Activated CD8-positive, alpha-beta memory T cell treated with anti-CD3 and anti-CD28 coated beads, Interleukin-2, amount 50 U/mL, for 48 hours (primary cell): ENCODE measurements around the gene MICAL3.
"Not testable (repeated sequence)": the region's sequence is repeated elsewhere in the genome, so short reads cannot be mapped to it uniquely, and the experiment has no call there.

Experiments used
- DNase-seq: peaks from one replicate; pipeline ENCODE4 v3.0.0-alpha.2; 2020

MICAL3 gene

DNA sequence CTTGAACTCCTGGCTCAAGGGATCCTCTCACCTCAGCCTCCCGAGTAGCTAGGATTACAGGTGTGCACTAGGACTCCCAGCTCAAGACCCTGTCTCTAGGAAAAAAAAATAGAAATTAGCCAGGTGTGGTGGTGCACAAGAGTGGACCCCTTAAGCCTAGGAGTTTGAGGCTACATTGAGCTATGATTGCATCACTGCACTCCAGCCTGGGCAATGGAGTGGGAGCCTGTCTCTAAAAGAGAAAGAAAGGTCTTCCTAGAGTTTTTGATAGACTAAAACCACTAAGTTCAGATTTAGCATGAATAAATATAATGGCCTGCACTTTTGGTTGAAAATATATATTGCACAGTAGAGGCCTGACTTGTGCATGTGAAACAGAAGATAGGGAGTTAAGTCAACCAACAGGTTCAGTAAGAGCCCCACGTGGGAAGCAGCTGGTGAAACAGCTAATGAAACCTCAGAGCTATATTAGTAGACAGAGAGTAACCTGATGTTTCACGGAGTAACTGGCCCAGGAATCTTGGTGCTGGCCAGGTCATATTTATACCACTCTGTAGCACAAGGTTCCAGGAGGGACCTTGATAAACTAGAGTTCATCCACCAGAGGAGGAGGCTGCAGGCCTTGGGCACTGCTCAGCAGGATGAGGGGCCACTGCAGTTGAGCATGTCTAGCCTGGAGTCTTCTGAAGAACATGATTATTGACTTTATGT is 4.6 kb upstream of the MICAL3 start:
- DNase-seq: no peak

DNA sequence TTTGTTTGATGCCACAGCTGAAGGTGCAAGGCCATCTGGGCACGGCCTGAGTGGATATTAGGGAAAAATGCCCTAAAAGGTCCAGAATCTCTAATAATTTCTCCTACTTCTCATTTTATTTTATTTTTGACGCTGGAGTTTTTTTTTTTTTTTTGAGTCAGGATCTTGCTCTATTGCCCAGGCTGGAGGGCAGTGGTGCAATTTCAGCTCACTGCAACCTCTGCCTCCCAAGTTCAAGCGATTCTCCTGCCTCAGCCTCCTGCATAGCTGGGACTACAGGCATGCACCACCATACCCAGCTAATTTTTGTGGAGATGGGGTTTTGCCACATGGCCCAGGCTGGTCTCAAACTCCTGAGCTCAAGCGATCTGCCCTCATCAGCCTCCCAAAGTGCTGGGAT is 1.5 kb upstream of the MICAL3 start:
- not testable (repeated sequence) for DNase-seq

DNA sequence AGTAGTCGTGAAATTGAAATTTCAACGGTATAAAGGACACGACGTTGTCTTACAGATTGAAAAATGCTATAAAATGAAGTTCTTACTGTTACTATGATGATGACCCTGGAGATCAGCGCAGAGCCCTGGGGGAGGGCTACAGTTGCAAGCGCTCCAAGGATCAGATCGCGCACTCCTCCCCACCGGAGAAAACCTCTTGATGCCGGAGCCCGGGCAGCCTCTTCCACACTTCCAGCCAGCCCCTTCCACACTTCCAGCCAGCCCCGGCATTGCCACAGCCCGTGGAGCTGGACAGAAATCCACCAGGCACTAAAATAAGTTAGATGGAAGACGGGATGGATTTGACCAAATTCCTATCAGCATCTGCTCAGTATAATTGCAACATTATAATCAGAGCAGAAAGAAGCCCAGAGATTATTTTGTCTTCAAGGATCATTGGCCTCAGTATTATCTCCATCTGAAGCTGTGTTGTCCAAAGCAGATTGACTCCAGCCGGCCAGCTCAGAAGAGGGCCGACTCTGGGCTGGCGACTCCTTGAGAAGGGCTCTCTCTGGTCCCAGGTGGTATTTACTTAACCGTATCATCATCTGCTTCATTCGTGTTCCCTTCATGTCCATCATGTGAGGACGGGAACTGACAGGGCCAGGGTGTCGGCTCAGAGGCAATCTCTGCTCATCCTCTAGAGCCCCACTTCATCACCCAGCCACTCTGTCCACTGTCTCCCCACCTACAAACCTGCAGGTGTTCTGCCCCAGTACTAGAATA is 777 bp upstream of the MICAL3 start:
- DNase-seq: no peak

DNA sequence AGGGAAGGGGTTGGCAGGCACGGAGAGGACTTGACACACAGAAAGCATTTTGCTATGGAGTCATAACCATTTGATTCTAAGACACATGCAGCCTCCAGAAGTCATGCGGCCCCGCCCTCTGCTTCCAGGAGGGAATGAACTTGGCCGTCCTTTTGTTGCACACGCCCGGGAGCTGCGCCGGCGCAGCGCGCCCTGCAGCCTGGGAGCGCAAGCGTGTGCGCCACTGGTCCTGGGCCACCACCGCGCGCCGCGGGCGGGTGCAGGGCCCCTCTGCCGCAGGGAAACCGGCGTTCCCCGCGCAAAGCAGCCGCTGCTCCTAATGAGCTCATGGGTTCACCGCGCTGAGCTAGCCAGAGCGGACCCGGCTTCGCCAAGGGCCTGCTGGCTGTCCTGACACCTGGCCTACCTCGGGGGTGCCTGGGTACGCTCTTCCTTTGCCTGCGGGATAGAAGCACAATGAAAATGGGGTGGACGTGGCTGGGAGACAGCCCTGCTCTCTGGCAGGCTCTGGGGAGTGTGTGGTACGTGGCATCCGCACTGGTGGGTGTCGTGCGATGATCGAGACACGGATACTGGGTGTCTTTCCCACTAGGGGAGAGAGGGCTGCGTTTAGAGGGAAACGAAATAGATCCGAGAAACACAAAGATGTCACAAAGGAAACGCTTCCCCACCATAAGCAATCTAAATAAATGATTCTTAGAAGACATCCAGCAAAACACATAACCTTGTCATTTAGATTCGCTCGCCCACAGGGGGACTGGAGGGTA is 669 bp downstream of the MICAL3 start:
- DNase-seq: peak; percentile 71

DNA sequence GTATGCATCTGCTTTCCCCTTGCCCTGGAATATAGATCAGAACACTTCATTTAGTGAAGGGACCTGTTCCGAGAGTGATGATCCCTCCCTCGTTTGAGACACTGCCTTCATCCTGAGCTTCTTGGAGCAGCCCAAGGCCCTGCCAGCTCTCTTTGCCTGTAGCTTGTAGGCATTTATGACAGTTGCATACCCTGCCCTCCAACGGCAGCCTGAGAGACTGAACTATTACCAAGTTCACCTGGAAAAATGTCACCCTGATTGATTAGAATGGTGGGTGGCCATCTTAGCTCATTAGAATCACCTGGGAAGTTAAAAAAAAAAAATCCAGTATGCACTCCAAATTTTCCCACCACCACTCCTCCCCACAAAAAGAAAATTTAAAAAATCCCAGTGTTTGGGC is 1.5 kb downstream of the MICAL3 start:
- no peak for DNase-seq

DNA sequence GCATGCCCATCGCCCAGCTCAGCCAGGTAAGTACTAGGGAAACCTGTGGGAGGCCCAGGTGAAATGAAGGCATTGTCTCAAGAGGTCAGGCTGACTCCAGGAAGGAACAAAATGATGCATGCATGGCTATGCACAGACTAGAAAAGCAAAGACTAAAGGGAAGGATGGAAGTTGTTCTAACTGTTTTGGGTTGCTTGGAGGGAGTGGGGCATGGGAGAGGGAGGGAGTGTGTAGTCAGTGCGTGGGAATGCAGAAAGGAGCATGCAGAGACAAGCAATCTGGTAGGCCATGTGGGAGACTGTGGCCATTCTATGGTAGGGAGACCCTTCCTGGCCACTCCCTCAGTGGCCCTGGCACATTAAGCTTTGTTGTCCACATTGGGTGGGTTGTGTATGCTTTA is 2.9 kb downstream of the MICAL3 start:
- no peak for DNase-seq

DNA sequence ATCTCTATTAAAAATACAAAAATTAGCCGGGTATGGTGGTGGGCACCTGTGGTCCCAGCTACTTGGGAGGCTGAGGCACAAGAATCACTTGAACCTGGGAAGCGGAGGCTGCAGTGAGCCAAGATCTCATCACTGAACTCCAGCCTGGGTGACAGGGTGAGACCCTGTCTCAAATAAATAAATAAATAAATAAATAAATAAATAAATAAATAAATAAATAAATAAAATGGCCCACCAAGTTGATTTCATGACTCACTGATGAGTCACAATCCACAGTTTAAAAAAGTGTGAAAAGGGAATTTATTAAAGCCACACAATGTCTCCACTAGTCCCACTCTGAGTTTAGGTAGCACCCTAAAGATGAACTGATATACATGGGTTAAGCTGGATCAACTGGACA is 3.6 kb downstream of the MICAL3 start:
- not testable (repeated sequence) for DNase-seq

DNA sequence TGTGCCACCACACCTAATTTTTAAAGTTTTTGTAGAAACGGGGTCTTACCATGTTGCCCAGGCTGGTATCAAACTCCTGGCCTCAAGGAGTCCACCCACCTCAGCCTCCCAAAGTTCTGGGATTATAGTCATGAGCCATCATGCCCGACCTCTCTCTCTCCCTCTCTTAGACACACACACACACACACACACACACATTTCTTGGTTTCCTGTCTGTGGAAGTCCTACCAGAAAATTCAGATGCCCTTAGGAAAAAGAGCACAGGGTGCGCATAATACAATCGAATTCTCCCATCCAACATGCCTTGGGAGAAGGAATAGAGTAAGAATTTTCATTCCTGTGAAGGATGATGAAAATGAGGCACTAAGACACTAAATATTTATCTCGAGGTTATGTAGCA is 10.4 kb downstream of the MICAL3 start:
- DNase-seq: no peak

DNA sequence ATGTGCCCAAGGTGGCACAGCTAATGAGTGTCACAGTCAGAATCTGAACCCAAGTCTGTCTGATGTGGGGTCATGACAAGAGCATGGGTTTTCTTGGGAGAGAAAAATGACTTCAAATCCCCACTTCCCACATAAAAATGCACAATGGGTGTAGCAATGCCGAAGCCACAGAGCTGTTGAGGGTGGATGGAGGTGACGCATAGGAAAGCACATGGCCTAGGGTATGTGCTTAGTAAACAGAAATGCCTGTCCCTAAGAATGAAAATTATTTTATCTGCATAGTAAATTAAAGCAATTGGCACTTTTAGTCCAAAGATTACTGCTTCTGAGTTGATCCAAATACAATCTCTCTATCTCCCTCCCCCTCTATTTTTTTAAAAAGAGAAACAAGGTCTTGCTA is 10.9 kb downstream of the MICAL3 start:
- no peak for DNase-seq

DNA sequence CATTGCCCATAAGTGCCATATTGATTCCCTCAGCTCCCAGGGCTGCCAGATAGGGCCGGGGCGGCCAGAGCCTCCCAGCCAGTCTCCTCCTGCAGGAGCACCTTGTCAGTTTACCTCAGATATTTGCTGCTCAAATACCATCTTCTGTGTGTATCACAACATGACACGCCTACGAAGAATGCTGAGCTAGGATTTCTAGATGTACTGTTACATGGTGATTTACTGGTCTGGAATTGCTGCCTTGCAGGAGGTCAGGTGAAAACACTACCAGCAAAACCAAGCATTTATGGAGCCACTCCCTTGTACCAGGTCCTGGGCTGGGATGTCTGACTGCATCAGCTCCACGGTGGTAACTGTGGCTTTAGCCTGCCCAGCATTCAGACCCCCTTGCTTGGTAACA is 11.8 kb downstream of the MICAL3 start:
- no peak for DNase-seq

DNA sequence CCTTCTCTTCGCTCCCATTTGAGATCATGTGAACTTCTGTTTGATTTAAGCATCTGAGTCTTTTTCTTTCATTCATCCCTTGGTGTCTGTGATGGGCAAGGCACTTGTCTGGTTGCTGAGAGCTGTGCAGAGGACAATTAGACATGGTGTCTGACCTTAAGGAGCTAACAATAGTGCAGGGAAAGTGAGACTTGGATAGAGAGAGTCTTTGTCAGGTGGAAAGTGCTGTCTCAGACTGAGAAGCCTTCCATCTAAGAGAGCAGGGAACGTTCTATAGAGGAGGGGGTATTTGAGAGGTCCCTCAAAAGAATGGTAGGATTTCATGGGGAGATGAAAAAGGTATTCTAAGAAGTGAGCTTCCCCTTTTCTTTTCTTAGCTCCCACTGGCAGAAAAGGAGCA is 14.1 kb downstream of the MICAL3 start:
- no peak for DNase-seq

DNA sequence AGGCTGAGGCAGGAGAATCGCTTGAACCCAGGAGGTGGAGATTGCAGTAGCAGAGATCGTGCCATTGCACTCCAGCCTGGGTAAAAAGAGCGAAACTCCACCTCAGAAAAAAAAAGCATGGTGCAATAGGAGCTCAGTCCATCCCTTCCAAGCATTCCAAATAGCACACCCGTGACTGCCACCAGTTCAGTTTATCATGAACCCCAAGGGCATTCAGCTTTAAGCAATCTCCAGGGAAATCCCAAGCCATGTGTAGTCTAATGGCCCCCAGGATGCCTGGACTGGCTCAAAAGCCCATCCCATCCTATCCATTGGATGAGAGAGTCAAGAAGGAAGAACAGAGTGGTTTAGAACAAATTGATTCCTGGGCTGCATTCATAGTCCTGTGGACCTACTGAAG is 16.2 kb downstream of the MICAL3 start:
- DNase-seq: no peak

DNA sequence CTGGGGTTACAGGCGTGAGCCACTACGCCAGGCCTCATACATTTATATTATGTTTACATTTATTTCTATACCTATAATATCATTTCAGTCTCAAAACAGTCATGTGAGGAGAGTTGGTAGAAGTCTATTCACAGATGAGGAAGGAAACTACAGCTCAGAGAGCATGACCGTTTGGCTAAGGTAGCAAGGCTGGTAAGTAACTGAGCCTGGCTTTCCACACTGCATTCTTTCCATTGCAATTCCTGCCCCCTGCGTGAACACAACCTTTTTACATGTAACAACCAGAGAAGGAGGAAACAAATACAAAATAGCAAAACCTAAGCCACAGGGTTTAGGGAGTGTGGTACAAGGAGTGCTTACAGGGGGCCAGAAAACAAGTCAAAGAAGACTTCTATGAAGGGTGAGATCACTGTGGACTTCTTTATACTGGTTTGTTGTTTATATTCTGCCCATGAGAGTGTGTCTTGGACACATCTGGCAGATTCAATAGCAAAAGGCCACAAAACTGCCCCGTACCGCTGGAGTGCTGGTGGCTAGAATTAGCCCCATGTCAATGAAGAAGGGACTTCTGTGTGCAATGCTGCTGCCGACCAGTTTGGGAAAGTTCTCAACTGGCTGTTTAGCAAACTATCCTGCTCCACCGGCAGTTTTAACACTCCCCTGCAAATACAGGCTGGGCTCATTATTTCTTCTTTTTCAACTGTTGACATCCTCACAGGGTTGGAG is 19.0 kb downstream of the MICAL3 start:
- no peak for DNase-seq

DNA sequence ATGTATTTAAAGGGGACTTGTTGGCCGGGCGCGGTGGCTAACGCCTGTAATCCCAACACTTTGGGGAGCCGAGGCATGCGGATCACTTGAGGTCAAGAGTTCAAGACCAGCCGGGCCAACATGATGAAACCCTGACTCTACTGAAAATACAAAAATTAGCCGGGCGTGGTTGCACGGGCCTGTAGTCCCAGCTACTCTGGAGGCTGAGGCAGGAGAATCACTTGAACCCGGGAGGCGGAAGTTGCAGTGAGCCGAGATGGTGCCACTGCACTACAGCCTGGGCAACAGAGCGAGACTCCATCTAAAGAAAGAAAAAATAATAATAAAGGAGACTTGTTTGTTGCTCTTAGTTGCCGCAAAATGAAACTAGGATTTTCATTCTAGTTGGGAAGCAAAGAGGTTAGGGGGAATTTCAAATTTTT is 22.5 kb downstream of the MICAL3 start:
- not testable (repeated sequence) for DNase-seq

DNA sequence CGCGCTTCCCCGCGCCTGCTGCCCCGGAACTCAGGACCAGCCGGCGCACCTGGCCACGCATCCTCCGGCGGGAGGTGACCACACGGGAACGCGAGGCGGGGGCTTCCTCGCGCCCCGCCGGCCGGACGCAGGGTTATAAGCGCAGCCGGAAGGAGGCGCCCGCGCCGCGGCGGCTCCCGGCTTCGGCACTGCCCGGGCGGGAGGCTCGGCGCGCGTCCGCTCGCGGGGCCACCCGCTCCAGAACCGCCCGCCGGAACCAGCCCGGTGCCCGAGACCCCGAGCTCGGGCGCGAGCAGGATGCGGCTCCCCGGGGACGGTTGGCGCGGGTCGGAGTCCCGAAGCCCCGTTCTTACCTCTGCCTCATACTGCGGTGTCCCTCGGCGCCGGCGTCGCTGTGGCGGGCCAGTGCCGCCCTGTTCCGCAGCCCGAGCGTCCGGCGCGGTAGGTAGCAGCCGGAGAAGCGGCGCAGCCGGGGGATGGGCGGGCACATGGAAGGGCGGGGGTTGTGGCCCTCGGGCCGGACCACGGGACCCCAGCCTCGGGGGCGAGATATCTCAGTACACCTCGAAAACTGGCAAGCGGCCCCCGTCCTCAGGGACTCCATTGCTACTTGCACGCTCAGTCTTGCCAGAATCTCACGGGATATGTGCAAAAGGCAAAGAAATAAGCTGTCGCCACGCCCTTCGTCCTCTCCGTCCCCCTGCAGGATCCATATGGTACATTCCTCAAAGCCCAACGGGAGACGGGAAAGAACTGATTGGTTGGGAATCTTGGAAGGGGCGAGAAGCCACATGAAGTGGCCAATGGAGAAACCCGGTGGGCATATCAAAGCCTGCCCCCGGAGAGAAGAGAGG is 23.1 kb downstream of the MICAL3 start:
- peak; percentile 88 for DNase-seq

DNA sequence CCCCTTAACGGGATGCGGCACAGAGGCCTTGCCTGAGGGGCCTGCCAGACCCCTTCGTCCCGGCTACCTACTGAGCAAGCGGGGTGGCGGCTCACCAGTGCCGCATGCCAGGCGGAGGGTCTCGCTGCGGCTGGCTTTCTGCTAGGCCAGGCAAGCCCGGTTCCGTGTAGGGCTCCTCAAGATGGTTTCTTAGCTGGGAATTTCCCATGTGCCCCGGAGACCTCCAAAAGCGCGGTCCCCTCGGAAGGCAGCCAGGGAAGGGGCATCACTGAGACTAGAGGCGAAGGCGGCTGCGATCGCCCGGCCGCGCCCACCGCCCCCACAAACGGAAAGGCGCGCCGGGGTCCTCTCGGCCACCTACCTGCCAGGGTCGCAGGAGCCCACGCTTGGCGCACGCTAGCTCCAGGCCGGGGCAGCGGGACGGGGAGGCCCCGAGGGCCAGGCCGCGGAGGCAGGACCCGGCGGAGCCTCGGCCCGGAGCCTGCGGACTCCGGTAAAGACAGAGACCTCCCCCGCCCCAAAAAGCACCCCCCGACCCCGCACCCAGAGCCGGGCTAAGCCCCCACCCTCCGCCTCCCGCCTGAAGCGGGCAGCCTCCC is 23.8 kb downstream of the MICAL3 start:
- DNase-seq: peak; percentile 62

DNA sequence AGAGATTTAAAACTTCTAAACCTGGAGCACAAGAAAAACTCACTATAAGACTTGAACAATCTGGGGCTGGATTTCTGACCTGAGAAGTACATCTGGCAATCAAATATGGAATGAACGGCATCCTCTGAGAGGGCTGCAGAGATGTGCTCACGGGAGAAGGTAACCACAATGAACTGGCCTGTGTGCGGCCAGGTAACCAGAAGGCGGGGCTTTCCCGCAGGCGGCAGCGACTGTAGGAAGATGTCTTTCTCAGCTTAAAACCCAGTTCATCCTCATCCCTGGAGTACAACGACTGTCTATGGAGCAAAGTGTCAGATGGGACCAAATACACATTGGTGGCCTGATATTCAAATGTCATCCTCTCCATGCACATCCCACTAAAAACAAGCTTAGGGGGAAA is 24.5 kb downstream of the MICAL3 start:
- DNase-seq: no peak

DNA sequence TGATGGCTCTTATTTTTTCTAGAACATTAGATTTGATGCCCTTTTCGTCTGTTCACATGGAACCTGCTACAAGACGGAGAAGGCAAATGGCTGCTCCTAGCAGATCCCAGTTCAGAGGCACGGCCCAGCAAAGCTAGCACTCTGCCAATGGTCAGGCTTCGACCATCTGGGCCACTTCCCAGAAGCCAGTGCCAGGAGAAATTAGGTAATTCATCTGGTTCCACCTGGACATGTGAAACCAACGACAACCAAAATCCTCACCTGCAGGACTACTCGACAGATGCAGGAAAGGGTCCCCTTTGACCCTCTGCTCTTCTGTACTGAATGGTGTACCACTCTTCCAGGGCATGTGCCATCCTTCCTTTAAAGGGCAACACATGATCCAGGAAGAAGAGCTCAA is 25.4 kb downstream of the MICAL3 start:
- DNase-seq: no peak

DNA sequence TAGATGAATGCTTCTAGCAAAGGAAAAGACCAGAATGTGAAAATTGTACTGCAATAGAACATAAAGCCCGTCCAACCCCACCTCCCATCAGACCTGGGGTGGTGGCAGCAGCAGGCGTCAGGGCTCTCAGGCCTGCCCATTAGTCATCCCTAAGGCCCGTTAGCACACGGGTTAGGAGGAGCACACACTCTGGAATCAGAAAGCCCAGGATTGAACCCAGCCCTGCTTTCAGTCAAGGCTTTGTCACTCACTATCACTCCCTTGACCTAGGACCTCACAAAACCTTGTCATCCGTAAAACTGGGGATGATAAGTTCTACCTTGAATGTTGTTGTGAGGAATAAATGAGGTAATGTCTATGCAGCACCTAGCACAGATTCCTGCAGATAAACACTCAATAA is 26.9 kb downstream of the MICAL3 start:
- DNase-seq: no peak

DNA sequence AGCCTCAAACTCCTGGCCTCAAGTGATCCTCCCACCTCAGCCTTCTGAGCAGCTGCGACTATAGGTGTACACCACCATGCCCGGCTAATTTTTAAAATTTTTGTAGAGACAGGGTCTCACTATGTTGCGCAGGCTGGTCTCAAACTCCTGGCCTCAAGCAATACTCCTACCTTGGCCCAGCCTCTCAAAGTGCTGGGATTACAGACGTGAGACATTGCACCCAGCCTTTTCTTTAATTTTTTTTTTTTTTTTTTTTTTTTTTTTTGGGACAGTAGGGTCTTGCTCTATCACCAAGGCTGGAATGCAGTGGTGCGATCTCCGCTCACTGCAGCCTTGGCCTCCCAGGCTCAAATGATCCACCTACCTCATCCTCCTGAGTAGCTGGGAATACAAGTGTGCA is 29.1 kb downstream of the MICAL3 start:
- DNase-seq: not testable (repeated sequence)

DNA sequence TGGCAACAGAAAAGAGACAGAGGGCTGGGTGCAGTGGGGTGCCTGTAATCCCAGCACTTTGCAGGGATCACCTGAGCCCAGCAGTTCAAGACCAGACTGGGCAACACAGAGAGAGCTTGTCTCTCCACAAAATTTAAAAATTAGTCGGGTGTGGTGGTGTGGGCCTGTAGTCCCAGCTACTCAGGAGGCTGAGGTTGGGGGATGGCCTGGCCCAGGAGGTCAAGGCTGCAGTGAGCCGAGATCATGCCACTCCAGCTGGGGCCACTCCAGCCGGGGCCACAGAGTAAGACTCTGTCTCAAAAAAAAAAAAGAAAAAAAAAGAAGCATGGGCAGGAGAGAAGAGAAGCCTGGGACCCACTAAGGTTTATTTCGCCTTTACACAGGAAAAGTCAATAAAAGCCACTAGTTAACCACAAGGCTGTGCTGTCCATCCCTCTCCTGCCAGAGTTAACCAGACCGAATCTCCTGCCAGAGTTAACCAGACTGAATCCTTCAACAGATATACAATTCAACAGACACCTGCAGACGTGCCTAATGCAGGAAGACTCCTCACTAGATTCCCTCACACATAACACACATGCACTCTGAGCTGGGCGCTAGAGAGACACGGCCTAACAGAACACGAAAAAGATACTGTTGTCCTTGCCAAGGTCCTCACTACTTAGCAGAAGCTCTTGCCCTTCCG is 29.8 kb downstream of the MICAL3 start:
- no peak for DNase-seq
